ENCODE results near the gene ZNF507. TPM values are rescaled to one million over a fixed set of nuclear protein-coding genes. Genes with fewer than 3 reads are reported as not detected.
A peak's percentile ranks its signal among the peaks of the same experiment; 100 is the strongest.

ZNF507 gene
- total RNA-seq, 3 donors from 2014 or later, result 18.4 to 29.5 (median 21.6) TPM

DNA sequence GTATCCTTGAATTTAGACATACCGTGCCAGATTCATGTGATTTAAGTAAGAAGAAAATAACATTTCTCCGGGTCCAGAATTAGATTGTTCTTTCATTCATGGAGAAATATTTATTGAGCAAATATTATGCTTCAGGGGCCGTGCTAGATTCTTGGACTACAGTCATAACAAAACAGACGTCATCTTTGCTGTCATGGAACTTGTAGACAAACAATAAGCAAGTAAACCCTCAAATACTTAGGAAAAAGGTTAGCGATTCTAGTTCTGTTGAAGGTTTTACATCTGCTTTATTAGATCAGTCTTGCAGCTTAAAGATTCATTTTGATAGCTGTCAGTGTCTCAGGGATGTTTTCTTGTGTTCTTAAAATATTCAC, 16.9 kb downstream of the ZNF507 start:
- Histone ChIP-seq H3K9me3 (no peaks in the 10 kb centered on the region), H3K36me3 (ENCODE audit: low read depth) (peaks cover 2% of the 10 kb centered on the region), H3K4me1 (ENCODE audit: low read depth) (no peaks in the 10 kb centered on the region), H3K4me3 (no peak overlapping the region)
- TF ChIP-seq CTCF (IDR thresholded peaks at IDR 0.05), result no peak
- ATAC-seq, result no peak
- intact Hi-C loops (cut with DNase I, micrococcal nuclease), result no loop called here
- DNase-seq, result no peak

DNA sequence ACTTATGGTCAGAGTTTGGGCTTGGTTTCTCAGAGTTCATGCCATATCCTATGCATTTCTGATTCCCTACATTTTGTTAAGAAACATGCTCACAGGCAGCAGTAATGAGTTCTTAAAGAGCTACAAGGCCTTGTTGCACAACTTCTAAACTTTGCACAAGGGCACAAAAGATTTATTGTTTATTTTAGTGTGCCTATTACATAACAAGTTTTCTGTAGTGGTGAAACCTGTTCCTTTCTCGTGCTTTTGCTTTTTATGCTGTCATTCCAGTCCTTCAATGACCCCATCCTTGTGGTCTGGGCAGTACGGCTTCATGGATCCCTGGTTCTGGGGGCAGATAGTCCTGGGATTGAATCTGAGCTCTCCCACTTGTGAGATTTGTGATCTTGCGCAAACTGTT, 17.8 kb downstream of the ZNF507 start:
- no peaks in the 10 kb centered on the region for H3K36me3 ChIP-seq (ENCODE audit: low read depth)
- ATAC-seq (peak; percentile 55), DNase-seq (no peak)

DNA sequence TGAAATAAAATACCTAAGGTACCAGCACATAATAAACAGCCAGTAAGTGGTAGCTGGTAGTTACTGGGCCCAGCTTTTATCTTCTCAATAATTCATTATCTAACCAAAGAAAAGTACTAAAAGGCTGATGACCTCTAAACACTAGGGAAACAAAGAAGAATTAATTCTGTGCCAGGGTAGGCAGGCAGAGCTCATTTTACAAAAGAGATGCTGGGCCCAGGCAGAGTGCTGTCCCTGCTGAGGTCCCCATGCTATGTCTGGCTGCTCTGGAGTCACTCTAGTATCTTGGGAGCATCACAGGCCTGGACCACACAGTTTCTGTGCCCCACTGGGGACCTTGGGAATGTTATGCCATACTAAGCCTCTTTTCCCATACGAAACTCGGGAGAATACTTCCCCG, 18.2 kb downstream of the ZNF507 start:
- TF ChIP-seq CTCF (IDR thresholded peaks at IDR 0.05), result no peak
- Histone ChIP-seq H3K4me3 (no peak overlapping the region), H3K9me3 (no peaks in the 10 kb centered on the region), H3K36me3 (ENCODE audit: low read depth) (no peaks in the 10 kb centered on the region), H3K4me1 (ENCODE audit: low read depth) (no peaks in the 10 kb centered on the region)
- DNase-seq (no peak), ATAC-seq (no peak)
- intact Hi-C loops (cut with DNase I, micrococcal nuclease), result no loop called here

More for the DNA sequence above, 17.8 kb downstream of the ZNF507 start:
- no peak for TF ChIP-seq CTCF (IDR thresholded peaks at IDR 0.05)
- Histone ChIP-seq H3K4me3 (no peak overlapping the region), H3K9me3 (no peaks in the 10 kb centered on the region), H3K4me1 (ENCODE audit: low read depth) (no peaks in the 10 kb centered on the region)
- intact Hi-C loops (cut with DNase I, micrococcal nuclease), result no loop called here

DNA sequence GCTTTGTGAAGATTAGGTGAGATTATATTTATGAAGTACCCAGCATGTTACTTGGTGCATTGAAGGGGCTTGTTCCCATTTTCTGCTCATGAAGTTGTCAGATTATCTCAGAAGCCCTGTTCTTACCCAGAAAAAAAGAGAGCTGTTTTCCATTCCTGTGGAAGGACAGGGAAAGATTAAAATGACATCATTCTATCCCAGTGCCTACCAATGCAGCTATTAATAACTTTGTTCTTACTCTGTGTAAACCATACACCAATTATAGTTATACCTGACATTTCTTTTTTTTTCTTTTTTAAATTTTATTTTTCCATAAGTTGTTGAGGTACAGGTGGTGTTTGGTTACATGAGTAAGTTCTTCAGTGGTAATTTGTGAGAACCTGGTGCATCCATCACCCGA, 18.6 kb downstream of the ZNF507 start:
- Histone ChIP-seq H3K4me1 (ENCODE audit: low read depth) (no peaks in the 10 kb centered on the region), H3K9me3 (no peaks in the 10 kb centered on the region), H3K36me3 (ENCODE audit: low read depth) (no peaks in the 10 kb centered on the region), H3K4me3 (no peak overlapping the region)
- no peak for ATAC-seq
- no peak for DNase-seq
- no peak for TF ChIP-seq CTCF (IDR thresholded peaks at IDR 0.05)
- intact Hi-C loops (cut with DNase I, micrococcal nuclease), result no loop called here

- no peak for TF ChIP-seq CTCF (IDR thresholded peaks at IDR 0.05)
These were observed 21.7 kb downstream of the ZNF507 start for GRCh38 chr19:32367063-32367462.

DNA sequence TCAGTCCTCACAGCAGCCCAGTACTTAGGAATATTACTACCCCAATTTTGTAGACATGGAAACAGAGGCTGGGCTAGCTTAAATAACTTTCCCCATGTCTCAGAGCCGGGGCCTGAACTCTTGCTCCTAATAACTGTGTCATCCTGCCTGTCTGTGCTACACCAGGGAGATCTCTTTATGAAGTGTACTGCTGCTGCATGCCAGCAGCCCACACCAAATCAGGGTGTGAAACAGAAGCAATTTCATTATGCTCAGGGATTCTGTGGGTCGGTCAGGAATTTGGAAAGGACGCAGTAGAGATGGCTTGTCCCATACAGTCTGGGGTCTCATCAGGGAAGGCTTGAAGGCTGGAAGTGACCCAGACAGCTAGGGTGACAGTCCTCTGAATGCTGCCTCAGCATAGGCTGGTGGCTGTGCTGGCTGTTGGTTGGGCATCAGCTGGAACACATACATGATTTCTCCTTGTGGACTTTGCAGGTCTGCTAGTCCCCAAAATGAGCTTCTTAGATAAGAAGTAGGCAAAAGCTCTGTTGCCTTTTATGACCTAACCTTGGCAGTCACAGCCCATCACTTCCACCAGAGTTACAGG, 22.6 kb downstream of the ZNF507 start:
- no peak for ATAC-seq
- DNase-seq, result no peak
- TF ChIP-seq CTCF (IDR thresholded peaks at IDR 0.05), result no peak
- Histone ChIP-seq H3K4me1 (ENCODE audit: low read depth) (no peaks in the 10 kb centered on the region), H3K9me3 (no peaks in the 10 kb centered on the region), H3K36me3 (ENCODE audit: low read depth) (no peaks in the 10 kb centered on the region), H3K4me3 (no peak overlapping the region)
- intact Hi-C loops (cut with DNase I, micrococcal nuclease), result no loop called here

More at GRCh38 chr19:32367063-32367462, 21.7 kb downstream of the ZNF507 start:
- intact Hi-C loops (cut with DNase I, micrococcal nuclease), result no loop called here
- no peak overlapping the region for H3K4me3 ChIP-seq
- DNase-seq, result no peak
- ATAC-seq, result no peak
- no peaks in the 10 kb centered on the region for H3K4me1 ChIP-seq (ENCODE audit: low read depth)
- no peaks in the 10 kb centered on the region for H3K36me3 ChIP-seq (ENCODE audit: low read depth)
- no peaks in the 10 kb centered on the region for H3K9me3 ChIP-seq

Measured in mucosa of descending colon (tissue), 3 donors.